IMR-90 (cell line): ENCODE data around the gene PAK5. TPM values are rescaled to one million over a fixed set of nuclear protein-coding genes. Genes with fewer than 3 reads are reported as not detected.

Experiments
- ATAC-seq: fragments of 200-7000 bp; cut with Tn5 transposase; 2 replicates; pipeline ENCODE4 v1.9.1; 2020; ENCODE audit warnings: low read depth, mild to moderate bottlenecking, moderate library complexity
- BruUV-seq: library from RNA; stranded (reverse); fragments of 400-500 nt; replicated peaks from 2 replicates; lab custom pipeline; 2021; lab: Mats Ljungman, UMichigan
- CTCF ChIA-PET: fragments of 300-600 bp; formaldehyde crosslinking; extraction: SDS; loops from one replicate; lab custom pipeline; 2021; ENCODE audit warnings: antibody characterized with exemption; lab: Yijun Ruan, JAX
- POLR2A ChIA-PET: fragments of 300-600 bp; sonication (Branson Sonifier 250); formaldehyde crosslinking; loops from one replicate; lab custom pipeline; 2022; ENCODE audit warnings: antibody characterized with exemption; ENCODE audit not compliant: unreplicated experiment; lab: Charles Lee
- DNase-seq: peaks from one replicate; pipeline ENCODE4 v3.0.0; 2013
- H2AFZ ChIP-seq: replicated peaks from 2 replicates; pipeline ENCODE3; 2013; ENCODE audit warnings: low read length, mild to moderate bottlenecking; ENCODE audit not compliant: poor library complexity
- H2AK5ac ChIP-seq: 2 replicates; pipeline ENCODE4 v1.6.1; 2013; ENCODE audit warnings: low read depth, low read length, inconsistent platforms
- H2AK9ac ChIP-seq: replicated peaks from 2 replicates; pipeline ENCODE3; 2013; ENCODE audit warnings: mild to moderate bottlenecking, low read depth, low read length, moderate library complexity; ENCODE audit not compliant: poor library complexity
- H2BK120ac ChIP-seq: 2 replicates; pipeline ENCODE4 v1.6.1; 2013; ENCODE audit warnings: low read depth, low read length, inconsistent platforms
- H2BK15ac ChIP-seq: 3 replicates; pipeline ENCODE4 v1.6.1; 2013; ENCODE audit warnings: low read depth, low read length, inconsistent platforms
- H2BK20ac ChIP-seq: 2 replicates; pipeline ENCODE4 v1.6.1; 2013; ENCODE audit warnings: low read depth, mild to moderate bottlenecking, inconsistent platforms, low read length, moderate library complexity
- H2BK5ac ChIP-seq: 2 replicates; pipeline ENCODE4 v1.6.1; 2013; ENCODE audit warnings: mild to moderate bottlenecking, low read depth, low read length, inconsistent platforms; ENCODE audit not compliant: poor library complexity, severe bottlenecking
- H3K14ac ChIP-seq: replicated peaks from 2 replicates; pipeline ENCODE4 v1.6.1; 2013; ENCODE audit warnings: low read depth, low read length, inconsistent platforms
- H3K18ac ChIP-seq: 2 replicates; pipeline ENCODE4 v1.6.1; 2013; ENCODE audit warnings: low read depth, low read length, control low read depth
- H3K23ac ChIP-seq: 2 replicates; pipeline ENCODE4 v1.6.1; 2013; ENCODE audit warnings: low read depth, low read length, inconsistent platforms
- H3K27ac ChIP-seq: 2 replicates; pipeline ENCODE4 v1.5.1; 2013; ENCODE audit warnings: mild to moderate bottlenecking, control low read depth, low read length; ENCODE audit not compliant: insufficient read depth
- H3K27me3 ChIP-seq: 2 replicates; pipeline ENCODE4 v1.6.1; 2013; ENCODE audit warnings: low read length; ENCODE audit not compliant: control insufficient read depth, insufficient read depth
- H3K36me3 ChIP-seq: 2 replicates; pipeline ENCODE4 v1.6.1; 2013; ENCODE audit warnings: low read length, mixed read lengths; ENCODE audit not compliant: control insufficient read depth, insufficient read depth
- H3K4ac ChIP-seq: 2 replicates; pipeline ENCODE4 v1.6.1; 2013; ENCODE audit warnings: low read depth, low read length, inconsistent platforms
- H3K4me1 ChIP-seq: 2 replicates; pipeline ENCODE4 v1.6.1; 2013; ENCODE audit warnings: low read length, mixed read lengths; ENCODE audit not compliant: control insufficient read depth, insufficient read depth
- H3K4me2 ChIP-seq: 2 replicates; pipeline ENCODE4 v1.6.1; 2013; ENCODE audit warnings: low read depth, mild to moderate bottlenecking, control low read depth, low read length, moderate library complexity
- H3K4me3 ChIP-seq: 2 replicates; pipeline ENCODE4 v1.5.1; 2013; ENCODE audit warnings: low read depth, mild to moderate bottlenecking, control low read depth, low read length, moderate library complexity; ENCODE audit not compliant: insufficient read depth
- H3K56ac ChIP-seq: 2 replicates; pipeline ENCODE4 v1.6.1; 2013; ENCODE audit warnings: low read length, inconsistent platforms; ENCODE audit not compliant: insufficient read depth; ENCODE audit errors: extremely low read depth
- H3K79me1 ChIP-seq, 2 experiments: 2 replicates each; pipeline ENCODE4 v1.6.1; 2013; ENCODE audit warnings: low read length in 2 of 2, inconsistent platforms in 1 of 2, low read depth in 1 of 2
- H3K9ac ChIP-seq: 2 replicates; pipeline ENCODE4 v1.6.1; 2013; ENCODE audit warnings: low read depth, low read length, control low read depth
- H3K9me1 ChIP-seq: 2 replicates; pipeline ENCODE4 v1.6.1; 2013; ENCODE audit warnings: low read length, inconsistent platforms; ENCODE audit not compliant: insufficient read depth
- H3K9me3 ChIP-seq: 2 replicates; pipeline ENCODE4 v1.6.1; 2013; ENCODE audit warnings: low read length; ENCODE audit not compliant: control insufficient read depth, insufficient read depth
- H4K20me1 ChIP-seq: 2 replicates; pipeline ENCODE4 v1.6.1; 2013; ENCODE audit warnings: low read length, inconsistent platforms; ENCODE audit not compliant: insufficient read depth
- H4K5ac ChIP-seq: 2 replicates; pipeline ENCODE4 v1.6.1; 2013; ENCODE audit warnings: mild to moderate bottlenecking, low read depth, low read length, control low read depth
- H4K8ac ChIP-seq, 2 experiments: 2 replicates each; pipeline ENCODE4 v1.6.1; 2013; ENCODE audit warnings: low read depth in 2 of 2, low read length in 2 of 2, control low read depth in 1 of 2, inconsistent platforms in 1 of 2
- H4K91ac ChIP-seq: 2 replicates; pipeline ENCODE4 v1.6.1; 2013; ENCODE audit warnings: low read depth, low read length, inconsistent platforms; ENCODE audit not compliant: insufficient read depth
- CHD1 ChIP-seq: IDR thresholded peaks from 2 replicates; pipeline ENCODE4 v1.6.1; 2012; ENCODE audit warnings: low read depth, low read length, improper control_type of control experiment
- NFE2L2 ChIP-seq: fragments of 150-350 bp; IDR thresholded peaks from 2 replicates; pipeline ENCODE4 v1.6.1; 2016; ENCODE audit warnings: low read depth, mild to moderate bottlenecking, low read length
- SMC3 ChIP-seq: fragments of 150-350 bp; IDR thresholded peaks from 2 replicates; pipeline ENCODE4 v1.6.1; 2016; ENCODE audit warnings: low read depth, mild to moderate bottlenecking, antibody characterized with exemption, low read length, moderate library complexity
- WGBS, 2 experiments: methylation state at CpG; one replicate each; pipeline versions ENCODE4 v1.1.5 to v1.1.7; 2013; ENCODE audit warnings: missing lambda C conversion rate in 2 of 2; ENCODE audit not compliant: insufficient read length in 1 of 2; ENCODE audit errors: extremely low coverage in 2 of 2; 5-methylcytosine and 5-hydroxymethylcytosine counted together
- dilution Hi-C: fragments of 300-500 bp; cut with HindIII; formaldehyde crosslinking; loops from one replicate; pipeline ENCODE4 v1.14.3; 2018; ENCODE audit warnings: low sequenced_read_pairs; ENCODE audit not compliant: unreplicated experiment
- in situ Hi-C: fragments of 300-500 bp; cut with MboI; formaldehyde crosslinking; loops from 3 replicates; pipeline ENCODE4 v1.14.3; 2019; ENCODE audit warnings: low sequenced_read_pairs, inconsistent platforms, mixed read lengths
- intact Hi-C: fragments of 100-400 bp; cut with micrococcal nuclease; formaldehyde crosslinking; loops from 2 replicates; pipeline ENCODE4 v1.10.0; 2022
- polyA plus RNA-seq, 3 experiments: library from polyadenylated mRNA; depleted of rRNA; stranded (reverse); fragments of >200 nt; gene quantifications; 2 replicates each; pipeline ENCODE4 v1.2.3, GENCODE V29; 2012; ENCODE audit warnings: low replicate concordance in 1 of 3
- total RNA-seq: library from RNA; depleted of rRNA; stranded (reverse); fragments of >200 nt; gene quantifications from 2 replicates; pipeline ENCODE4 v1.2.3, GENCODE V29; 2012

Gene PAK5
- total and polyA plus RNA-seq, 2 of the 4 experiments (the other 2 are of a cell fraction): not detected

- Histone ChIP-seq H3K4me3 (no peak overlapping the region), H3K56ac (no peak overlapping the region), H4K20me1 (no peaks in the 10 kb centered on the region), H4K8ac (no peak overlapping the region), H3K9ac (no peak overlapping the region), H3K9me3 (no peaks in the 10 kb centered on the region), H3K27me3 (peaks cover 26% of the 10 kb centered on the region), H2BK120ac (no peak overlapping the region), H3K79me1 (no peaks in the 10 kb centered on the region), H2BK5ac (no peak overlapping the region), H3K9me1 (no peaks in the 10 kb centered on the region), H3K14ac (no peak overlapping the region), H4K91ac (no peak overlapping the region), H3K4ac (no peak overlapping the region), H3K4me1 (no peaks in the 10 kb centered on the region), H2AFZ (no peak overlapping the region), H3K36me3 (no peaks in the 10 kb centered on the region), H2BK20ac (no peak overlapping the region), H3K27ac (no peak overlapping the region), H4K5ac (no peak overlapping the region), H3K23ac (no peak overlapping the region), H2AK5ac (no peak overlapping the region), H2BK15ac (no peak overlapping the region), H3K4me2 (no peak overlapping the region), H2AK9ac (no peak overlapping the region), H3K18ac (no peak overlapping the region)
- no peak for ATAC-seq
- dilution Hi-C loops (no loop called here), intact Hi-C loops (no loop called here), in situ Hi-C loops (loop anchor here (10.0 to 25.0 kb wide), 2 partner anchors 109 to 848 kb away; no protein-coding TSS in a partner anchor)
- POLR2A ChIA-PET: no interaction called here
- DNase-seq: no peak
- 55% methylated on average over 2 of the region's 4 CpGs; no CpG with 5 or more reads in 1 of the 2 experiments for WGBS, 2 experiments
- CTCF ChIA-PET: interaction anchor here (1.0 to 2.2 kb wide), 2 partner anchors 19 to 195 kb away, joined by 3 to 13 read pairs; no protein-coding TSS in a partner anchor
- BruUV-seq: no TSS peak
- TF ChIP-seq NFE2L2 (no peak), CHD1 (no peak), SMC3 (no peak)
Measured at GRCh38 chr20:9602847-9603183, 236.1 kb downstream of the PAK5 start.
